Stimulated activated CD4-positive, alpha-beta T cell treated with anti-CD3 and anti-CD28 coated beads, Interleukin-15, amount 100 ng/mL, for 48 hours (primary cell): Measurements from ENCODE around the gene SMCHD1.
"Not testable (repeated sequence)": the region's sequence is repeated elsewhere in the genome, so short reads cannot be mapped to it uniquely, and the experiment has no call there.

Experiments used
- DNase-seq, 2 donors: peaks; one replicate each; pipeline ENCODE4 v3.0.0-alpha.2; 2020; ENCODE audit warnings: low read depth in 2 of 2

SMCHD1 gene

DNA sequence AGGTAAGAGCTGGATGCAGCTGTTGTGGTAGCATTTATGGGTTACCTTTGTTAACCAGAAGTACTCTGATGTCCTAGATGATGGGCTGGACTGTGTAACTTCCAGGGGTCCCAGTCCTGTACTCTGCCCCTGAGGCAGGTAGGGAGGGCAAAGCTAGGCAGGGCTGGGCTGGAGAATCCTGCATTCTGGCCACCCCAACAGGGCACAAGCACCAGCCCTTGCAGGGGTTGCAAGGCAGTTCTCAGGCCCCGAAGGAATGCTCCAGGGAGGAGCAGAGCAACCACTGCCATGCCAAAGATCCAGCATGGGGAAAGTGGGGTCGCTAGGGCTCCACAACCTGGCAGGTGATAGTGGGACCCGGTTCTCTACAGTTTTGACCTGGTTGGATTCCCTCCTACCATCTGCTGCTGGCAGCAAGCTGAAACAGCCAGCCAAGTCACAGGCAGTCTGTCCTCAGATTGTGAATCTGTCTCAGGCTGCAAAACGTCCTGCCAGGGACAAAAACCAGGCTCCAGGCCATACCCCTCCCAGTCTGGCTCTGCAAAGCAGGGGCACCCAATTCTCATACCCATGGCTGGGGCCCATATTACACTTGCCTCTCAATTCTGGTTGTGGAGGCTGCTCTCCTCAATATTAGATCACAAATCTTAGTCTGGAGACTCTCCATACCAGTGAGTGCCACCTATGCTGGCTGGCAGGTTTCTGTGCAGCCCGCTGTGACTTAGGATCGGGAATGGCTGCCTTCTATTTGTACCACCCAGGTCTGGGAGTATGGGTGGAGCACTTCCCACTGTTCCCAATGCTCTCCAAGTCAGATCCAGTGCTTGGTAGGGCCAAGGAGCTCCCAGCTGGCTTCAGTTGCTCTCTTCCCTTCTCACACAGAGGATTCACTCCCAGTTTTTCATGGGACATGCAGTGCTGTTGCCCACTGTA is 61.1 kb downstream of the SMCHD1 start:
- DNase-seq = no peak

DNA sequence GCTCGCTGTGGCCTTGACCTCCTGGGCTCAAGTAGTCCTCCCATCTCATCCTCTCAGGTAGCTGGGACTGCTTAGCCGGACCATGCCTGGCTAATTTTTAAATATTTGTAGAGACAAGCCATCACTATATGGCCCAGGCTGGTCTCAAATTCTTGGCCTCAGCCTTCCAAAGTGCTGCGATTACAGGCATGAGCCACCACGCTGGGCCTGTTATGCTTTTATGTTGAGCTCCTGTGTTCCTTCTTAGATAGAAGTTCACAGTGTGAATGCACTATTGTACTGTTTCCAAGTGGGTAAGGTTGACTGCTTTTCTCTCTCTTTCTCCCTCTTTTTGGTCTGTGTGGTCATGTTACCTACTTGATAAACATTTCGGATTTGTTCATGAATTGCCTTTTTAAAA is 61.9 kb downstream of the SMCHD1 start:
- DNase-seq = no peak

DNA sequence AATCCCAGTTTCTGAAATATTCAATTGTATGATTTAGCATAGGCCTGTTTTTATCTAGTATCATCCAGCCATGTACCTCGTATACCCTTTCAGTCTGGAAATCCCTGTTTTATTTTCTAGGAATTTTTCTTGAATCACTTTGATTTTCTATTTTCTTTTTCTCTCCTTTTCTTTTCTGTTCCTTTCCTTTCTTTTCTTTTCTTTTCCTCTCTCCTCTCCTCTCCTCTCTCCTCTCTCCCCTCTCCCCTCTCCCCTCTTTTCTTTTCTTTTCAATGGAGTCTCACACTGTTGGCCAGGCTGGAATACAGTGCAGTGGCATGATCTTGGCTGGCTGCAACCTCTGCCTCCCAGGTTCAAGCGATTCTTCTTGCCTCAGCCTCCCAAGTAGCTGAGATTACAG is 63.5 kb downstream of the SMCHD1 start:
- no peak for DNase-seq

DNA sequence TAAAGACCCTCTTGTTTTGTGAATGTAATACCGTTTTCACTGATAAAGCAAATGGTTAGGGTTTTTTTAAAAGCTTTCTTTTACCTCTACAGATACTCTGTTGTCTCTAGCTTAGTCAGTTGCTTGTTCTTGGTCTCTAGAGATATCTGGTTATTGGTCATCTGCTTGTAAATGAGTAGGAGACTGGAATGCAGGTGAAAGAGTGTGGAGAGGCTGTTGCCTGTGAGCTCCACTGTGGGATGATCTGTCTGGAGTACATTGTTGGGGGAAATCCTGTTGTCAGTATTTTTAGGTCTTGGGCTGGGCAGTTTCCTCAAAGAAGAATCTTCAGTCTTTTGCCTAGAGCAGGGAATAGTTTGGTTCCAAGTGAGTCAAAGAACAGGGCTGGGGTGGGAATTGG is 67.7 kb downstream of the SMCHD1 start:
- DNase-seq = no peak

DNA sequence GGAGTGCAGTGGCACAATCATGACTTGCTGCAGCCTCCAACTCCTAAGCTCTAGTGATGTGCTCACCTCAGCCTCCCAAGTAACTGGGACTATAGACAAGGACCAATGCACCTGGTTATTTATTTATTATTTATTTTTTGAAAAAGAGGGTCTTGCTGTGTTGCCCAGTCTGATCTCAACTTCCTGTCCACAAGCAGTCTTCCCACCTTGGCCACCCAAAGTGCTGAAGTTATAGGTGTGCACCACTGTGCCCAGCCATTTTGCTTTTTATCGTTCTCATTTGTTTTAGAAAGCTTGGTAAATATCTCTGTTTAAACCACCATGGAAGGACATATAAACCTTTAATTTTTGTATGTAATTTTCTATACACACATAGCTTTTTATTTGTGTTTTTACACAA is 74.2 kb downstream of the SMCHD1 start:
- DNase-seq = no peak

DNA sequence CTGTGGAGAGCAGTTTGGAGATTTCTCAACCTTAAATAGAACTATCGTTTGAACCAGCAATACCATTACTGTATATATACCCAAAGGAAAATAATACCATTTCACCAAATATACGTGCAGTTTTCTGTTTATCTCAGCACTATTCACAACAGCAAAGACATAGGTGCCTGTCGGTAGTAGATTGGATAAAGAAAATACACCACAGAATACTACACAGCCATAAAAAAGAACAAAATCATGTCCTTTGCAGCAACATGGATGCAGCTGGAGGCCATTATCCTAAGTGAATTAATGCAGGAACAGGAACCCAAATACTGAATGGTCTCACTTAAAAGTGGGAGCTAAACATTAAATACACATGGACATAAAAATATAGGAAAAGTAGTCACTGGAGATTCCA is 81.3 kb downstream of the SMCHD1 start:
- DNase-seq = no peak

DNA sequence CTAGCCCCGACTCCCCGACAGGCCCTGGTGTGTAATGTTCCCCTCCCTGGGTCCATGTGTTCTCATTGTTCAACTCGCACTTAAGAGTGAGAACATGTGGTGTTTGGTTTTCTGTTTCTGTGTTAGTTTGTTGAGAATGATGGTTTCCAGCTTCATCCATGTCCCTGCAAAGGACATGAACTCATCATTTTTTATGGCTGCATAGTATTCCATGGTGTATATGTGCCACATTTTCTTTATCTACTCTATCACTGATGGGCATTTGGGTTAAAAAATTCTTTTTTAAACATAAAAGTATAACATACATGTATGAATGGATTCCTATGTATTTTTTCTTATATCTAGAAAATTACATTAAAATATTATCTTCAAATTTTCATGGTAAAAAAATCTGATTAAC is 84.6 kb downstream of the SMCHD1 start:
- DNase-seq = not testable (repeated sequence)

DNA sequence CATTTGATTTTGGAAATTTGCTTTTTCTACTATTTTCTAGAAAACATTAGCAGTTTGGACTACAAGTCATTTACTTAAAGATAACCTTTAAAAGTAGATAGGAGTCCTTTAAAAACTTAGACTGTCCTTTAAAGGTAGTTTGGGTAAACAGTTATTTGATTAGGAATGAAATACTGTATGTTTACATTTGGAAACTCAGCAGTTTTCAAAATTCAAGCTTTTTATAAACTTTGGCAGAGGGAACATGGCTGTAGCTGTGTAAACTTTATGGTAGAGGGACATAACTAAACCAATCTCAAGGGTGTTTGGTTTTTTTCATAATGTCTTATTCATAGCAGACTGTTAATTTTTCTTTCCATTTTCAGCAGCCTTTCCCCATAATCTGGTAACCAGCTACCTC is 90.7 kb downstream of the SMCHD1 start:
- DNase-seq = no peak

DNA sequence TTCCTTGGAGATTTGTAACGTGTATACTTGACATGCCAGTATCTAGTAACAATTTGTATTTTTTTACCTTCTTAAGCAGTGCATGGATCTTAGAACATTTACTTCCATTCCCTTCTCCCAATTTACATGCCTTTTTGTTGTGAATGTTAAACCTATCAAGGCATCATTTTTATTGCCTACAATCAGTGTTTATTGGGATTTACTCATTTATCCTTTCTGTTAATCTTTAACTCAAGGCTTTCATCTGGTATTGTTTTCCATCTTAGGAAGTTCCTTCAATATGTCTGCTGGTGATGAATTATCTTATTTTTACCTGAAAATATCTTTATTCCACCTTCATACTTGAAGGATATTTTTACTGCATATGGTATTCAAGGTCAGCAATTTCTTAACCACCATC is 102.8 kb downstream of the SMCHD1 start:
- no peak for DNase-seq

DNA sequence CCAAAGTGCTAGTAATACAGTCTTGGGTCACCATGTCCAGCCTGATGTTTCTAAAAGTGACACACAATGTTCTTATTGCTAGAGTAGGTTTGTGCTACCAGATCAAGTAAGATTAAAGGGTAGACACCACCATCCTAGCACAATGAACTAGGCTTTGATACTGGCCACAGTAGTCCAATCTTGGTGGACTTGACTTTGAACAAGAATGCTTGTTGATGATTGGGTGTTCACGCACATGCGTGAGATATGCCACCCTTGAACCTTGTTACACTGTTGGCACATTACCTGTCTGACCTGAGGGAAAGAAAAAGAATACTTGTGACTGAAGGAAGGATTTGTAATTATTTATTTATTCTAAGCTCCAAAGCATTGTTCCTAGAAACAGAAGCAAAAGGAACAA is 119.1 kb downstream of the SMCHD1 start:
- DNase-seq = no peak

DNA sequence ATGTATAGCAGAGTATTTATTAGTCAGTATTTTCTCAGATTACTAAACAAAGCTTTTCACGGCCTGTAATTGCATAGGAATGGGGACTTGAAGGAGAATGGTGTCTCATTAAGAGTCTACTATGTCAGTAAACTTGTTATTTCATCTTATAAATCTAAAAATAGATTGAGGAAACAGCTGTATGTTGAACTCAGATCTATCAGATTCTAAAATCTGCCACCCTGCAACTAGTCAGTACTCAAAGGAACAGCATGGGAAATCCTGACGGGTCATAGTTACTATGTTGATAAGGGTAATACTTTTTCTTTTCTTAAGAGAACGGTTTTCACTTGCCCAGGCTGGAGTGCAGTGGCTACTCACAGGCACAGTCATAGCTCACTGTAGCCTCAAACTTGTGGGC is 121.1 kb downstream of the SMCHD1 start:
- DNase-seq = no peak

DNA sequence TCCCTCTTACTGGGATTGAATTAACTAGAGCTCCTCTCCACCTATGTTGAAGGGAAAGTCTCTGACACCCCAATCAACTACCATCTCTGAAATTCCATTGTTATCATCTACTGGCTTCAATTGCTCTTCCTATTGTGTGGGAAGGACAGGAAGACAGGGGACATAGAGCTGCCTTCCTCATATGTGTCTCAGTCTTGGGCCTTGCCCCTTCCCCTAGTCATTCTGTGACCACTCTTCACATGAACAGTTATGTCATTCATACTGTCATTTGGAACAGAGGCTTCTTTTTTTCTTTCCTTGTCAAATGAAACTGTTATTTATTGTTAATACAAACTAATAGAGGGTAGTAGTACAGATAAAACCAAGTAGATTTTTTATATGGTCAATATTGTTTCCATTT is 121.7 kb downstream of the SMCHD1 start:
- no peak for DNase-seq

DNA sequence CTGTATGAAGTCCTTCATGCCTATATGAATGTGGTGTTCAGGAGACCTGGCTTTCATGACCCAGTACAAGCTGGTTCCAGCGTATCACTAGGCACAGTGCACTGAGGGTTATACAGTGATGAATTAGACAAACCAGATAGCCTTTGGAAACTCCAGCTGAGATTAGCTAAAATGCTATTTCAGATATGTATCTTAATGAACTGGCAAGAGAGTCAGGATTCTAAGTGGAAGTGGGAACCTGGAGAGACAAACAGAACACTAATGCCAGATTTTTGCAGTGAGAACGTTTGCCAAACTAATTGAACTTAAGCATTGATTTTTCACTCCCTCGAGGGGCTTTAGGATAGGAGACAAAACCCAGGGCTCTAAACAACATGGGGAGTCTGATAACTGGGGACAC is 125.2 kb downstream of the SMCHD1 start:
- DNase-seq = no peak

DNA sequence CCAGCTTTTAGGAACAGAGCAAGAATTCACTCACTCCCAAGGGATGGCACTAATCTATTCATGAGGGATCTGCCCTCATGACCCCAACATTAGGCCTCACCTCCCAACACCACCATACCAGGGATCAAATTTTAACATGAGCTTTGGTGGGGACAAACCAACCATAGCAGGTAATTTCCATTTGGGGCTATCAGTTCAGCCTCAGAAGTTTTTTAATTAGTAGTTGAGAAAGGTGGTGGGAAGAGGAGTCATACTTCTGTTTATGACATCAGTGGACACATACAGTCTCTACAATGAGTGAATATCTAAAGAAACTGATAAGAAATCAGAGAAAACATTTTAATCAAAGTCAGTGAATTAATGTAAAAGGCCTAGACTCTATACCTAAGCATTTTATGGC is 131.7 kb downstream of the SMCHD1 start:
- DNase-seq = no peak

DNA sequence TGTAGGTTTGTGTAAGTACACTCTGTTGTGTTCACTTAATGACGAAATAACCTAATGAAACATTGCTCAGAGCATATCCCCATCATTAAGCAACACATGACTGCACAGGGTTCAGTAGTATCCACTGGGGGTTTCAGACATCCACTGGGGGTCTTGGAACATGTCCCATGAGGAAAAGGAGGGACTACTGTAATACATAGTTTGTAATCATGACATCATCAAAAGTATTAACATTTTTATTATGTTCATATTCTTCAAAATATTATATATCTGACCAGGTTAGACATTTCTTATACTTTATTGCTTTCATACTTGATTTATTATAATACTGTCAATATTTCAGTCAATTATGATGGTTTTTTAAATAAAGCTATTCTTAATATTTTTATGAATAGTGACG is 136.9 kb downstream of the SMCHD1 start:
- no peak for DNase-seq

DNA sequence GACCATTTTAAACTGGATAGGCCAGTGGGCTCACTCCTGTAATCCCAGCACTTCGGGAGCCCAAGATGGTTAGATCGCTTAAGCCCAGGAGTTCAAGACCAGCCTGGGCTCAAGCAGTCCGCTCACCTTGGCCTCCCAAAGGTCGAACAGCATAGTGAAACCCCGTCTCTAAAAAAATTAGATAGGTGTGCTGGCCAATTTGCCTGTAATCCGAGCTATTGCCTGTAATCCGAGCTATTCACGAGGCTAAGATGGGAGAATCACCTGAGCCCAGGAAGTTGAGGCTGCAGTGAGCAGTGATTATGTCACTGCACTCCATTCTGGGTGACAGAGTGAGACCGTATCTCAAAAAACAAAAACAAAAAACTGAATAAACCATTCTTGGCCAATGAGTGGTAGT is 138.6 kb downstream of the SMCHD1 start:
- no peak for DNase-seq

DNA sequence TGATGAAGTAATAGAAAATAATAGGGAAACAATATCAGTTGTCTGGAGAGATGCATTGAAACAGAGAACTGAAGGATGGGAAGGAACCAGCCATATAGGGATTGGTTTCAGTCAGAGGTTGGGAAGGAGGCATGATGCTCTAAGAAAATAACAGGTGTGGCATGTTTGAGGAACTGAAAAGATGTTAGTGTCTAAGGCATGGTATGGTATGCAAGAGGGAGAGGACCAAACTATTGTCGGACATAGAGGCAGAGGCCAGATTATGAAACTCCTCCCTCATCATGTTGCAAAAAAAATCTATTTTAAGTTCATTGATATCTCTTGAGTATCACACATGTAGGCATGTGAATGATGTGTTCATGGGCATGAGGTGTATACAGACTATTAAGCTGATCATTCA is 142.4 kb downstream of the SMCHD1 start:
- no peak for DNase-seq

DNA sequence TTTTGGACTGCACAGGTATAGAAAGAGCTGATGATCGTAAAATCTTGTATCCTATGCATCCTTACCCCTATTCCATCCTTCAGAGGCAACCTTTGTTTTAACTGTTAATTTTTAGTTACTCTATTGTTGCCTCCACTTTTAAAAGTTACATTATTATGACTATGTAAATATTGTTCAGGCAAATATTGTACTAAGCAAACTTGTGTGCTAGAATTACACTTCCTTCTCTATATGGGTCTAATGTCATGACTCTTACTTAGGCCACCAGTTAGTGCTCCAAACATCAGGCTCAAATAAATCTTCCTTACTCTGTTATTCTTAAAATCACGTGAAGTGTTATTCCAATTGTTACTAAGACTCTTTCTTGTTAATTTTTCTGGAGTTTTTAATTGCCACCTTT is 143.8 kb downstream of the SMCHD1 start:
- DNase-seq = no peak

DNA sequence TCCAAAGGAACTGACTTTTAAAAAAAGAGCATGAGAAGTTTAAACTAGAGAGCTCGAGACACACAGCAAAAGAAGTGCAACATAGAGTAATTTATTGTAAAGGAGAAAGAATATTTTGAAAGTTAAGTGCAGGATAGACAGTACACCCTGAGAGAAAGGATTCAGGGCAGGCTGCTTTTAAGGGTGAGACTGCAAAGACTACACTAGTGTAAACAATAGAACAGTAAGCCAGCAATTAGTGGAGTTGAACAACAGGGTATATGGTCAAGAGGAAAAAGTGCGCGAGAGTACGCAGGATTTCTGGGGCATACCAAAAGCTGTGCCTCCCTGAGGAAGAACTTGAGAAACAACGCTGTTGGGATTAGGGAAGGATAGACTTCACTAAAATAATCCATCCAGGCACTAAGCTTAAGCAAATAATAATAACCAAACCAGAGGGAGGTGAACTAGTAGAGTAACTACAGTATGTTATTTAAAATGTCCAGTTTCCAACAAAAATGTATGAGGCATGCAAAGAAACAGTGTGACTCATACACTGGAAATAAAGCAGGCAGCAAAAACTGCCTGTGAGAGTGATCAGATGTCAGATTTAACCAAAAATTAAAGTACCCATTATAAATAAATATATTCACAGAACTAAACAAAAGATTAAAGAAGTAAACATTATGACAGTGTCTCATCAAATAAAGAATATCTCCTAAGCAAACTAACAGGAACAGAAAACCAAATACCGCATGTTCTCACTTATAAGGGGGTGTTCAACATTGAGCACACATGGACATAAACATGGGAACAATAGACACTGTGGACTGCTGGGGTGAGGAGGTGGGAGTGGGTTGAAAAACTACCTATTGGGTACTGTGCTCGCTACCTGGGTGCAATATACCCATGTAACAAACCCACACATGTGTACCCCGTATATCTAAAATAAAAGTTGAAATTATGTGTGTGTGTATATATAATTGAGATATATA is 150.7 kb downstream of the SMCHD1 start:
- DNase-seq = no peak

DNA sequence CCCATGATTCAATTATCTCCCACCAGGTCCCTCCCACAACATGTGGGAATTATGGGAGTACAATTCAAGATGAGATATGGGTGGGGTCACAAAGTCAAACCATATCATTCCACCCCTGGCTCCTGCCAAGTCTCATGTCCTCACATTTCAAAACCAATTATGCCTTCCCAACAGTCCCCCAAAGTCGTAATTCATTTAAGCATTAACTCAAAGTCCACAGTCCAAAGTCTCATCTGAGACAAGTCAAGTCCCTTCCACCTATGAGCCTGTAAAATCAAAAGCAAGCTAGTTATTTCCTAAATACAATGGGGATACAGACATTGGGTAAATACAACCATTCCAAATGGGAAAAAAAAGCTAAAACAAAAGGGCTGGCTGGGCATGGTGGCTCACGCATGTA is 153.1 kb downstream of the SMCHD1 start:
- not testable (repeated sequence) for DNase-seq

DNA sequence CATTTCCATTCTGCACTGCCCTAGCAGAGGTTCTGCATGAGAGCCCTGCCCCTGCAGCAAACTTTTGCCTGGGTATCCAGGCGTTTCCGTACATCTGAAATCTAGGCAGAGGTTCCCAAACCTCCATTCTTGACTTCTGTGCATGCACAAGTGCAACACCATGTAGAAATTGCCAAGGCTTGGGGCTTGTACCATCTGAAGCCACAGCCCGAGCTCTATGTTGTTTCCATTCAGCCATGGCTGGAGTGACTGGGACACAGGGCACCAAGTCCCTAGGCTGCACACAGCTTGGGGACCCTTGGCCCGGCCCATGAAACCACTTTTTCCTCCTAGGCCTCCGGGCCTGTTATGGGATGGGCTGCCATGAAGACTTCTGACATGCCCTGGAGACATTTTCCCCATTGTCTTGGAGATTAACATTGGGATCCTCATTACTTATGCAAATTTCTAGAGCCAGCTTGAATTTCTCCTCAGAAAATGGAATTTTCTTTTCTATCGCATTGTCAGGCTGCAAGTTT is 154.2 kb downstream of the SMCHD1 start:
- not testable (repeated sequence) for DNase-seq

DNA sequence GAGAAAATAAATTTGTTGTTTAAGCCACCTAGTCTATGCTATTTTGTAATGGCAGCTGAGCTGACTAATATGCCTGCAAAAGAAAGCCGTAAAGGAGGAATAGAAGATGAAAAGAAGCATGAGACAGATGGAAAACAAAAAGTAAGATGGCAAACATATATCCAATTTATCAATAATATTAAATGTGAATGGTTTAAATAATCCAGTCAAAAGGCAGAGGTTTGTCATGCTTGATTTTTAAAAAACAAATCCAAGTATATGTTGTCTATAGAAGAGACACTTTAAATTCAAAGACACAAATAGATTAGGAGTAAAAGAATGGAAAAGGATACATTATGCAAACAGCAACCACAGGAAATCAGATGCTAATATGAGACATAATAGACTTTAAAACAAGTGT is 155.9 kb downstream of the SMCHD1 start:
- no peak for DNase-seq

DNA sequence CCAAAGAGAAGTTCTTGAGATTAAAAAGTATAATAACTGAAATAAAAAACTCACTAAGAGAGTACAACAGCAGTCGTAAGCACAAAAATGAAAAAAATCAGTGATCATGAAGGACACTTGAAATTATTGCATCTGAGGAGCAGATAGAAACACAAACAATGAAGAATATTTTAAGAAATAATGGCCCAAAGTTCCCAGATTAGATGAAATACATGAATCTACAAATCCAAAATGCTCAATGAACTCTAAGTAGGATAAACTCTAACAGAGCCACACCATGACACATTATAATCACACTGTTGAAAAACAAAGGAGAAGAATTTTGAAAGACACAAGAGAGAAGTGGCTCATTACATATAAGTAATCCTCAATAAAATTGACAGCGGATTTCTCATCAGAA is 159.4 kb downstream of the SMCHD1 start:
- no peak for DNase-seq
